ENCODE measurements around the gene IFT88.

- no peak for TF ChIP-seq CTCF (IDR thresholded peaks at IDR 0.05; ENCODE audit: insufficient read depth, low read length, poor library complexity, severe bottlenecking)
- TF ChIP-seq EZH2phosphoT487 (conservative IDR thresholded peaks at IDR 0.05; ENCODE audit: low read length) = no peak
Observed at GRCh38 chr13:20669162-20669561, 102.2 kb downstream of the IFT88 start.

Data from SU-DHL-6 (cell line).